Fibroblast of skin of right quadriceps (primary cell): ENCODE data around the gene ASIC2.

Source experiments
- DNase-seq: peaks from one replicate; pipeline ENCODE4 v3.0.0-alpha.2; 2013

Gene ASIC2

DNA sequence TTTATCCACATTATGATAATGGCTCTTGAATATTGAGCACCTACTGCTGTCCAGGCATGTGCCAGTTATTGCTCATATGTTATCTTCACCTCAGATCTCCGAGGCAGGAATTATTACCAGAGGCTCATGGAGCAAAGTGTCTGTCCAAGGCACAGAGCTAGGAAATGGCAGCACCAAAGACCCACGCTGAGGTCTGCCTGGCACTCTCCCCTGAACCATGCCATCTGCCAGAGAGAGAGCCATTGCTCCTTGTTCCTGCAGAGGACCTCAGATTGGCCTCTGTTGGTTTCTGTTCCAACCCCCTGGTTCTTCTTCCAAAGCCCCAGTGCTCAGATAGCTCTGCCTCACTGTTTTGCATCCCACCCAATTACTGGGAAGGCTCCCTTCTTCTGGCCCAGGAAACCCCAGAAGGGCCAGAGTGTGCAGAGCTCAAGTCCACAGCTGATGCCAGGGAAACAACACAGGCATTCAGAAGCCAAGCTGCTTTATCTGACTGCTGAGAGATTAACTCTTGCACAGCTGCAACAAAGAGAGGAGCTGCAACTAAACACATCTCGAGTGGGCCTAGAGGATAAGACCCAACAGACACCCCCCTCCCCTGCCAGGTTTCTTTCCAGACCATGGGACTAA is 5.9 kb downstream of the ASIC2 start:
- DNase-seq, result no peak

- DNase-seq, result no peak
These were observed 7.7 kb downstream of the ASIC2 start for GRCh38 chr17:33285413-33285812.

DNA sequence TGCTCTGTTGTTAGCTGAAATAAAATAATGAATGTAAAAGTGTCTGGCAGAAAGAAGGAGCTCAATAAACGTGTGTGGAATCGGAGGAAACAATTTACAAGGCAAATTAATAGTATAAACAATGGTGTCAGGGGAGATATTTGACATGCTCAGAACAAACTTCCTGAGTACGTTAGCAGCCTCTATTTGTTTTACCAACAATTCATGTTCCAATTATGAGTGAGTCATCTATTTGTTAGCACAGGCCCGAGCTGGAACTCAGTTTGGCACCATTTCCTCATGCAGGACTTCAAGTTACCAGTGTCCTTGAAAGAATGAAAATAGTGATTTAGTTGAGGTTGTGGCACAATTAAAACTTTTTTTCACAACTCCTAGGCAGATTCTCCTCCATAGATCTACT is 9.1 kb downstream of the ASIC2 start:
- peak; percentile 58 for DNase-seq

GRCh38 chr17:33280162-33280943 is 12.7 kb downstream of the ASIC2 start:
- DNase-seq, result no peak

GRCh38 chr17:33277436-33278100 is 15.5 kb downstream of the ASIC2 start:
- no peak for DNase-seq

GRCh38 chr17:33273743-33274410 is 19.2 kb downstream of the ASIC2 start:
- DNase-seq, result no peak

DNA sequence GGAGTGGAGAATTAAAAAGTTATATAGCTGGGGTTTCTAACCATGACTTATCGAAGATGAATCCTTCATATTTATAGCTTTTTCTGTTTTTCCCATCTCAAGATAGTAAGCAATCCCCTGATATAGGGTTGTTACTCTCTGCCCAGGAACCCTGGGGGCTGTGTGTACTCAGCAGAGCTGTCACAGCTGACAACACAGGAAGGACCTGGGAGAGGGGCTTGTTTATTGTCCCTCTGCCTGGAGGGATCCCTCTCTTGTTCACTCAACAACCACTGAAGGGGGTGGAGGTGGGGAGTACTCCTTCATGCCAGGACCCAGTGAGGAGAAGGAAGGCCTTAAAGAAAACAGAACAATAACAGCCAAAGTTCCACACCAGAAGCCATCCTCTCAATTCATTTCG is 19.8 kb downstream of the ASIC2 start:
- DNase-seq, result no peak

- DNase-seq, result no peak
These were observed 20.7 kb downstream of the ASIC2 start for GRCh38 chr17:33272438-33272837.

DNA sequence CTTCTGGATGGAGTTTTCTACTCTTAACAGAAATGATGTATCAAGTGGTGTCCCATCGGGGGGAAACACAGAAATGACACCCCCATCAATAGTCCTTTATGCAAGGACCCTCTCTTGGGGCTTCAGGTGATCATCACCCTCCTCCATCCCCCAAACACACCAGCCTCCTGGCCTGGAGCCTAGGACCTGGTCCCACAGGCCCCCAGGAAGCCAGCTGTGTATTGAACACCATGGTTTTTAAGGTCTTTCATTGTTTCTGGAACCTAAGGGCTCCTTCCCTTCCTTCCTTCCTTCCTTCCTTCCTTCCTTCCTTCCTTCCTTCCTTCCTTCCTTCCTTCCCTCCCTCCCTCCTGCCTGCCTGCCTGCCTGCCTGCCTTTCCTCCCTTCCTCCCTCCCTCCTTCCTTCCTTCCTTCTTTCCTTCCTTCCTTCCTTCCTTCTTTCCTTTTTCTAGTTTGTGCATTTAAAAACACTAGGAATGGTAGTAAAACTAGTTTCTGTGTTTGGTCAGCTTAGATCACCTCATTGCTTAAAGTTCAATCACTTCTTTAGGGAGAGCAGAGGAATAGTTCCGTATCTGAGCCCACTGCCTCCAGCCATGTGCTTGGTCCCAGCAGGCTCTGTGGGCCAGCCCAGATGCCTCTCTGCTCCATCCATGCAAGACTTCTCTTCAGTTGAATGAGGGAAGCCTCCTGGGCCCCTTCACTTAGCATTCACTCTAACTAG is 23.6 kb downstream of the ASIC2 start:
- no peak for DNase-seq

GRCh38 chr17:33267851-33268548 is 25.1 kb downstream of the ASIC2 start:
- no peak for DNase-seq

DNA sequence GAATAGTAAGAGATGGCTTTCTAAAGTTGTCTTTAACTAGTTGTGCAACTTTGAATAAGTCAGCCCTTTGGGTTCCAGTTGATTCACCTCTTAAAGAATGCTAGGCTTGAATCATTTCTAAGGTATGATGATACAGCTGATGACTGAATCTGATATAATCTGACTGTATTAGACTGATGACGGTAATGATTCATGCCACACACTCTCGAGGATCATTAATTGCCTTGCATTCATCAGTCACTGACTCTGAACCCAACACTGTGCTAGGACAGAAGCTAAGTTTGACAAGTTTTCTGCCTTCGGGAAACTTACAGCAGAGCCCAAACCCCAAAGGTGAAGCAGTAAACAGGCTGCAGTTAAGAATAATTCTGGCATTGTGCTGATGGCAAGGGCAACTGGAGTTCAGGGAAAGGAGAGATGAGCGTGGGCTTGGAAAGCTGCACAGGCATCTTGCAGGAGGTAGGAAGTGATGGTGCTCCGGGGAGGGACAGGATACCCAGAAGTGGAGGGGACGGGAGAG is 25.8 kb downstream of the ASIC2 start:
- peak; percentile 95 for DNase-seq

DNA sequence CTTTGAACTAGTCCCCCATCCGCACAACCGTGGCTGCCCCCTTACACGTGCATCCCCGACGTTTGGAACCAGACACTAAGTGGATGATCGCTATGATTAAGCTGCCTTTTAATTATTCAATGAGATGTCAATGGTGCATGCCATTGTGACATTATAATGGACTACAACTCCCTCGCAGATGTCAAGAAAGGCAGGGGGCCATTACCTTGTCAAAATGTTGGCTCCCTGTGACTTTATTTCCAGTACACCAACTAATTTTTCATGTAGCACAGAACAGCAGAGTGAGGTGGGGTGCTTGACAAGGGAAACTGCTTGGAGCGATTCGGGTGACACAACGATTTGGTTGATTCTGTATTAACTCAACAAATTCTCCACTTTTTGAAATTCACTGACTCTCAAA is 26.5 kb downstream of the ASIC2 start:
- no peak for DNase-seq

- DNase-seq, result peak; percentile 50
These were observed 27.0 kb downstream of the ASIC2 start for GRCh38 chr17:33266116-33266515.

GRCh38 chr17:33263396-33263795 is 29.7 kb downstream of the ASIC2 start:
- DNase-seq, result no peak

- DNase-seq, result no peak
These were observed 30.6 kb downstream of the ASIC2 start for GRCh38 chr17:33262266-33263123.

- DNase-seq, result no peak
These were observed 31.3 kb downstream of the ASIC2 start for GRCh38 chr17:33261820-33262219.

- no peak for DNase-seq
These were observed 32.5 kb downstream of the ASIC2 start for GRCh38 chr17:33260638-33261037.

- no peak for DNase-seq
These were observed 34.8 kb downstream of the ASIC2 start for GRCh38 chr17:33258296-33258695.

- no peak for DNase-seq
These were observed 47.9 kb downstream of the ASIC2 start for GRCh38 chr17:33245183-33245582.

- DNase-seq, result no peak
These were observed 49.4 kb downstream of the ASIC2 start for GRCh38 chr17:33243732-33244131.
